Measurements from ENCODE around the gene ACTN4.
"Not testable (repeated sequence)": the region's sequence is repeated elsewhere in the genome, so short reads cannot be mapped to it uniquely, and the experiment has no call there.

Gene ACTN4

DNA sequence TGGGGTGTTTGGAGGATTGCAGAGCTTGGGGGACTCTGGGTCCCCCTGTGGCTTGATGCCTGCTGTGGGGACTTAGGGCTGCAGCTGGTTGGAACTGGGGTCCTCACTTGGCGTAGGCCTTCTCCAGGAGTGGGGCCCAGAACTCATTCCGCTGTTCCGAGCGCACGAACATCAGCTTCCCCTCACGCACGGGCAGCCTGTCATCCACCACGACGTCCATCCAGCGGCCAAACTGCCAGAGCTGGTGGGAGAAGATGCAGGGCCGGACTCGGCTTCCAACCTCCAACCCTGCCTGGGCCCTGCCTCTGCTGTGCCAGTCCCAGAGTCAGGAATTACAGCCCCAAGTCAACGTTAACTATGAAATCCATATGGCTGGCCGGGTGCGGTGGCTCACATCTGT, 94.2 kb downstream of the ACTN4 start:
- no peak for DNase-seq

DNA sequence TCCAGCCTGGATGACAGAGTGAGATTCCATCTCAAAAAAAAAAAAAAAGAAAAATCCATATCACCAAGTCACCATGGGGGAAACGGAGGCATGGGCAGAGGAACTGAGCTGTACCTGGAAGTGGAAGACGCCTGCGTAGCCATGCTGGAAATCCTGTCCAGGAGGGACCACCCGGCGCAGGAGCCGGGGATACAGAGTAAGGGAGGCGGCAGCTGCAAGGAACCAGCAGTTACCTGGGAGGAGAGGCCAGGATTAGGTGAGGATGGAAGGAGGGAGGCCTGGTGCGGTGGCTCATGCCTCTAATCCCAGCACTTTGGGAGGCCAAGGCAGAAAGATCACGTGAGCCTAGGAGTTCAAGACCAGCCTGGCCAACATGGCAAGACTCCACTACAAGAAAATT, 94.8 kb downstream of the ACTN4 start:
- no peak for DNase-seq

DNA sequence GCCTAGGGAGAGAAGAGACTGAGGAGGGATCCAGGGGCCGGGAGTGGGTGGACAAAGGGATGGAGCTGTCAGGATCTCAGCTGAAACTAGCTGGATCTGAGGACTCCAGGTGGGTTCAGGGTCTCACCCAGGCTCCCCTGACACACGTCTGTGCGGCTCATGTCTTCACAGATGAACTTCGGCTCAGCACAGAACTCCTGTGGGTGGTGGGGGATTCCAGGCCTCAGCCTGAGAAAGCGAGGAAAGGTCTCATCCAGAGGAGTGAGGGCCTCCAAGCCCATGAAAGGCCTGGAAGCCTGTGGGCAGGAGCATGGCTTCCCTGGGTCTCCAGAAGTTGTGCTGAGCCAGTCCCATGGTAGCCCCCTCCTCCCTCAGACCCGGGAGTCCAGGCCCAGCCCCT, 95.5 kb downstream of the ACTN4 start:
- DNase-seq = no peak

DNA sequence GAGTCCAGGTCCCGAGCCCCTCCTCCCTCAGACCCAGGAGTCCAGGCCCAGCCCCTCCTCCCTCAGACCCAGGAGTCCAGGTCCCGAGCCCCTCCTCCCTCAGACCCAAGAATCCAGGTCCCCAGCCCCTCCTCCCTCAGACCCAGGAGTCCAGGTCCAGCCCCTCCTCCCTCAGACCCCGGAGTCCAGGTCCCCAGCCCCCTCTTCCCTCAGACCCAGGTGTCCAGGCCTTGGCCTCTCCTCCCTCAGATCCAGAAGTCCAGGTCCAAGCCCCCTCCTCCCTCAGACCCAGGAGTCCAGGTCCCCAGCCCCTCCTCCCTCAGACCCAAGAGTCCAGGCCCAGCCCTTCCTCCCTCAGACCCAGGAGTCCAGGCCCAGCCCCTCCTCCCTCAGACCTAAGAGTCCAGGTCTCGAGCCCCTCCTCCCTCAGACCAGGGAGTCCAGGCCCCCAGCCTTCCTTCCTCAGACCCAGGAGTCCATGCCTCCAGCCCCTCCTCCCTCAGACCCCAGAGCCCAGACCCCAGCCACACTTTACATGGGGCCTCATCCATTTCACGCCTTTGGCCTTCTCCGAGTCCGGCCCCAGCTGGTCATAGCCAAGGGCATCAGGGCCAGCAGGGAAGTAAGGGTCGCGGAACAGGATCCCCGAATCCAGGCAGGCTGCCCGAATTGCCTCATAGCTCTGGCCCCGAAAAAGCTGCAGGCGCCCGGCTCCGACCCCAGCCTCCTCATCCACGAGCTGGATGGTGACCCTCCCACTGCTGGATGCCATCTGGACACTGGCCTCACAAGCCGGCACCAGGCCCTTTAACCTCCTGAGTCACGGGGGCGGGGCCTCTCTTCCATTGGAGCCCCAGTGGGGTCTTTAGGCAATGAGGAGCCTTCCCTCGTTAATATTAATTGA, 96.2 kb downstream of the ACTN4 start:
- DNase-seq = no peak

DNA sequence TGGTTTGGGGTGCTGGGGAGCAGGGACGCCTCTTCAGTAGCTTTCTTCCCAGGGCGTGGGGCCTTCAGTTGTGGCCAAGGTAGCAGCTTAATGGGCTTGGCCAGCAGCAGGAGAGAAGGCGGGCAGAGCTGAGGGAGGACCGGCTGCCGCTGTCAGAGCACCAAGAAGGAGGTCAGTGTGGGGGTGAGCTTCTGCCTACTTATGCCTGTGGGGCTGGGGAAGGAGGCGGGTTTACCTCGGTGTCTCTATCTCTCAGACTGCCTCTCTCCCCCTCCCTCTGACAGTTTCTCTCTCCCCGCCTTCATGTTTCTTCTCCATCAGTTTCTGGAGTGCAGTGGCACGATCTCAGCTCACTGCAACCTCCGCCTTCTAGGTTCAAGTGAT, 96.8 kb downstream of the ACTN4 start, which contains the start of gene CAPN12:
Gene CAPN12 (minus strand): TSS at position 177 of the 384 bp plus-strand sequence. CDS start 309 bp downstream, outside the sequence.
- DNase-seq = no peak

DNA sequence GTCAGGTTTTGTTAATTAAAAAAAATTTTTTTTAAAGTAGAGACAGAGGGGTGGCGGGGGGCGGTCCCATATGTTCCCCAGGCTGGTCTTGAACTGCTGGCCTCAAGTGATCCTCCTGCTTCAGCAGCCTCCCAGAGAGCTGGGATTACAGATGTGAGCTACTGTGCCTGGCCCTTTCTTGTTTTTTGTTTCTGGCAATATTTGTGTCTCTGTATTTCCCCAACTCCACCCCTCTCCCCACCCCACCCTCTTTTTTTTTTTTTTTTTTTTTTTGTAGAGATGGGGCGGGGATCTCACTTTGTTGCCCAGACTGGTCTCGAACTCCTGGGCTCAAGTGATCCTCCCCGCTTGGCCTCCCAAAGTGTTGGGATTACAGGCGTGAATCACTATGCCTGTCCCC, 97.4 kb downstream of the ACTN4 start:
- DNase-seq = no peak

DNA sequence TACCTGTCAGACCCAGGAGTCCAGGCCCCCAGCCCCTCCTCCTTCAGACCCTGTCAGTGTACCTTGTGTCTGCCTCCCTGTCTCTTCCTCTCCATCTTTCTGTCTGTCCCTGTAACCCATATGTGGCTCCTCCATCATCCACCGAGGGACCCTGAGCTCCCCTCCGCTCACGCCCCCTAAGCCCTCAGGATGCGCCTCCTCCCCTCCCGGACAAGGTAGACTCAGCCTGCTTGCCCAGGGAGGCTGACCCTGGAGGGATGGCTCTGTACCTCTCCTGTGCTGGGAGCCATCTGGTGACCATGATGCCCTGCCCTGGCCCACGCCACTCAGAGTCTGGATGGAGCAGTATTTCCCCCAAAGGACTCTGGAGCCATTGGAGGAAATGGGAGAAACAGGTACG, 97.9 kb downstream of the ACTN4 start:
- no peak for DNase-seq

DNA sequence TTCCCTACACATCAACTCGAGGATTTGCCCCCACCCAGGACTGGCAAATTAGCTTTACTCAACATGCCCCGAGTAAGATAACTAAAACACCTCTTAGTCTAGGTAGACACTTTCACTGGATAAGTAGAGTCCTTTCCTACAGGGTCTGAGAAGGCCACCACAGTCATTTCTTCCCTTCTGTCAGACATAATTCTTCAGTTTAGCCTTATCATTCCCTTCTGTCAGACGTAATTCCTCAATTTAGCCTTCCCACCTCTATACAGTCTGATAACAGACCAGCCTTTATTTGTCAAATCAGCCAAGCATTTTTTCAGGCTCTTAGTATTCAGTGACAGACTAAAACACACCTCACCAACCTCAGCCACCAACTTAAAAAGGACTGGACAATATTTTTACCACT, 106.3 kb downstream of the ACTN4 start:
- DNase-seq = not testable (repeated sequence)

DNA sequence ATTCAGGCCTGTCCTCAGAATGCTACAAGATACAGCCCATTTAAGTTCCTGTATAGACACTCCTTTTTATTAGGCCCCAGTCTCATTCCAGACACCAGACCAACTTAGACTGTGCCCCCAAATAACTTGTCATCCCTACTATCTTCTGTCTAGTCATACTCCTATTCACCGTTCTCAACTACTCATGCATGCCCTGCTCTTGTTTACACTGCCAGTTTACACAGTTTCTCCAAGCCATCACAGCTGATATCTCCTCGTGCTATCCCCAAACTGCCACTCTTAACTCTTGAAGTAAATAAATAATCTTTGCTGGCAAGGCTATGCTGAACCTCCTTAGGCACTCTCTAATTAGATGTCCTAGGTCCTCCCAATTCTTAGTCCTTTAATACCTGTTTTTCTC, 106.7 kb downstream of the ACTN4 start:
- DNase-seq = not testable (repeated sequence)

DNA sequence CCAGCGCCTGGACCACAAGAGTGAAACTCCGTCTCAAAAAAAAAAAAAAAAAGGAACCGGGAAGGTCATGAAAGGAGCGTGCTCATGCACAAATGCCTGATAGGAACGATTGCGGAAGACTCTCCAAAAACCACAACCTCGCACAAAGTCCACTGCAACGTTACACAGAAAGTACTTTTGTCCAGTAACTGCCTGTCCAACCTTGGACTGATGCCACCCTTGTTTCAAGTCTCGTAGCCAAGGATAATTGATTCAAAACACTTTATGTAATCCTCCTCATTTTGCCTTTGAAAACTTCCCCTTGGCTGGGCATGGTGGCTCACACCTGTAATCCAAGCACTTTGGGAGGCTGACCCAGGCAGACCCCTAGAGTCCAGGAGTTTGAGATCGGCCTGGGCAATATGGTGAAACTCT, 112.1 kb downstream of the ACTN4 start:
- DNase-seq = no peak

DNA sequence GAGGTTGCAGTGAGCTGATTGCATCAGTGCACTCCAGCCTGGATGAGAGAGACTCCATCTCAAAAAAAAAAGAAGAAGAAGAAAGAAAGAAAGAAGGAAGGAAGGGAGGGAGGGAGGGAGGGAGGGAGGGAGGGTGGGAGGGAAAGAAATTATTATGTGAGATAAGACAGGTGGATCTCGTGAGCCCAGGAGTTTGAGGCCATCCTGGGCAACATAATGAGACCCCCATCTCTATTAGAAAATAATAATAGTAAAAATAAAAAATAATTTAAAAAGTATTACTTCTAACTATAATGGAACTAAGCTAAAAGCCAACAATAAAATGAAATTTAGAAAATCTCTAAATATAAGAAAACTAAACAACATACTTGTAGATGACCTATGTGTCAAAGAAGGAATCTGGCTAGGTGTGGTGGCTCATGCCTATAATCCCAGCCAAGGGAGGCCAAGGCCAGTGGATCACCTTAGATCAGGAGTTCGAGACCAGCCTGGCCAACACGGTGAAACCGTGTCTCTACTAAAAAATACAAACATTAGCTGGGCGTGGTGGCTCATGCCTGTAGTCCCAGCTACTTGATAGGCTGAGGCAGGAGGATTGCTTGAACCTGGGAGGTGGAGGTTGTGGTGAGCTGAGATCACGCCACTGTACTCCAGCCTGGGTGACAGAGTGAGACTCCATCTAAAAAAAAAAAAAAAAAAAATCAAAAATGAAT, 113.5 kb downstream of the ACTN4 start:
- DNase-seq = not testable (repeated sequence)

DNA sequence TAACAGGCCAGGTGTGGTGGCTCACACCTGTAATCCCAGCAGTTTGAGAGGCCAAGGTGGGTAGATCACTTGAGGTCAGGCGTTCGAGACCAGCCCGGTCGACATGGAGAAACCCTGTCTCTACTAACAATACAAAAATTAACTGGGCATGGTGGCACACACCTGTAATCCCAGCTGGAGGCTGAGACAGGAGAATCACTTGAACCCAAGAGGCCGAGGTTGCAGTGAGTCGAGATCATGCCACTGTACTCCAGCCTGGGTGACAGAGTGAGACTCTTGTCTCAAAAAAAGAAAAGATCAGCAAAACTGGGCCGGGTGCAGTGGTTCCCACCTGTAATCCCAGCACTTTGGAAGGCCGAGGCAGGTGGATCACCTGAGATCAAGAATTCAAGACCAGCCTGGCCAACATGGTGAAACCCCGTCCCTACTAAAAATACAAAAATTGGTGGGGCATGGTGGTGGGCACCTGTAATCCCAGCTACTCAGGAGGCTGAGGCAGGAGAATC, 114.5 kb downstream of the ACTN4 start:
- DNase-seq = not testable (repeated sequence)

DNA sequence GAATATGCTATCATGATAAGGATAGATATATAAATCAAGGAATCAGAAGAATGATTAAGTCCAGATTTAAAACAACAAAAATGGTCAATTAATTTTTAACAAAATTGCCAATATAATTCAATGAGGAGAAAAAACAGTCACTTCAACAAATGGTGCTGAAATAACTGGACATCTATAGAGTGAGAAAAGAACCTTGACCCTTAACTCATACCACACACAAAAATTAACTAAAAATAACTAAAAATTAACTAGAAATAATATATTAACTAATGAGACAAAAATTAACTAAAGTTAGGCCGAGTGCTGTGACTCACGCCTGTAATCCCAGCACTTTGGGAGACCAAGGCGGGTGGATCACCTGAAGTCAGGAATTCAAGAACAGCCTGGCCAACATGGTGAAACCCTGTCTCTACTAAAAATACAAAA, 116.4 kb downstream of the ACTN4 start:
- no peak for DNase-seq

DNA sequence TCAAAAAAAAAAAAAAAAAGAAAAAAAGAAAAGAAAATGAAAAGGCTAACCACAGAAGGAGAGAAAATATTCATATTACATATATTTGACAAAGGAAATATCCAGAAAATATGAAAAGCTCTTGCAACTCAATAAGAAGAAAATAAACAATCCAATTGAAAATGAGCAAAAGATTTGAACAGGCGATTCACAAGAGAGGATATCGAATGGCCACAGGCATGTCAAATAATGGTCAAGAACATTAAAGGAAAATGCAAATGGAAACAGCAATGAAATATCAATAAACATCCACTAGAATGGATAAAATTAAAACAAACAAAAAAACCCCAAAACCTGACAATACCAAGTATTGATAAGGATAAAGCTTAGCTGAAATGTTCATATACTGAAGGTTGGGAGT, 117.8 kb downstream of the ACTN4 start:
- DNase-seq = no peak

DNA sequence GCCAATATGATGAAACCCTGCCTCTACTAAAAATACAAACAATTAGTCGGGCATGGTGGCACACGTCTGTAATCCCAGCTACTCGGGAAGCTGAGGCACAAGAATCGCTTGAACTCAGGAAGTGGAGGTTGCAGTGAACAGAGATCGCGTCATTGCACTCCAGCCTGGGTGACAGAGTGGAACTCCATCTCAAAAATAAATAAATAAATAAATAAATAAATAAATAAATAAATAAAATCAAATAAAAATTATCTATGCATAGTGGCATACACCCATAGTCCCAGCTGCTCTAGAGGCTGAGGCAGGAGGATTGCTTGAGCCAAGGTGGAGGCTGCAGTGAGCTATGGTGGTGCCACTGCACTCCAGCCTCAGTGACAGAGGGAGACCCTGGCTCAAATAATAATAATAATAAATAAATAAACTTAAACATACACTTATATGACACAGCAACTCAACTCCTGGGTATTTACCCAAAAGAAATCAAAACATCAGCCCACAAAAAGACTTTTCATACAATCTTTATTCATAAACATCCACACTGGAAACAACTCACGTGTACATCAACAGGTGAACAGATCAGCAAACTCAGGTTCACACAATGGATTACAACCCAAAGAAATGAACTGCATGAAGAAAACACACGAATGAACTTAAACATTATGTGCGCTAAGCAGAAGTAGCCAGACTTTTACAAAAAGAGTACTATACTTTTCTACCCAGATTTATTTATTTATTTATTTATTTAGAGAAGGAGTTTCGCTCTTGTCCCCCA, 119.0 kb downstream of the ACTN4 start:
- DNase-seq = no peak

DNA sequence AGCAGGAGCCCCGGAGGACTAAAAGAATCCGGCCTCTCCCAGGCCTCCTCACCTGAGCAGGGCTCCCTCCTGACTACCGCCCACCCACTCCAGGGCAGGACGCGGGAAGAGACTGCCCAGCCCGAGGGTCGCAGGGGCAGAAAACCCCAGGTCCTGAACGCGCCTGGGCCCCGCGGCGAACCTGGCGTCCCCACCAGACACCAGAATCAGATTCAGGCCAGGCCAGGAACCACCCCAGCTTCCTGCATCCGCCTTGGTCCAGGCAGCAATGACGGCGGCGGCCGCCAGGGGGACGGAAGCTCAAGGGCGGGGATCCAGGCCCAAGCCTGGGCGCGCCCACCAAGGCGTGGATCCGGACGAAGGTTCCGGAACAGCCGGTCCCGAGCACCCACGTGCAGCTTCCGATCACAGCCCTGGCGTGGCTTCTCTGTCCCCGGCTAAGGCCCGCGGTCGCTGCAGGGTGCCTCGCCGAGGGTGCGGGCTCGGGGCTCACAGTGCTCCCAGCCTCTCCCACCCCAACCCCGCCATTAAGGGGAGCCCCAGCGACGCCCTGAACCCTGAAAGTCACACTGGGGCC, 122.3 kb downstream of the ACTN4 start:
- no peak for DNase-seq

DNA sequence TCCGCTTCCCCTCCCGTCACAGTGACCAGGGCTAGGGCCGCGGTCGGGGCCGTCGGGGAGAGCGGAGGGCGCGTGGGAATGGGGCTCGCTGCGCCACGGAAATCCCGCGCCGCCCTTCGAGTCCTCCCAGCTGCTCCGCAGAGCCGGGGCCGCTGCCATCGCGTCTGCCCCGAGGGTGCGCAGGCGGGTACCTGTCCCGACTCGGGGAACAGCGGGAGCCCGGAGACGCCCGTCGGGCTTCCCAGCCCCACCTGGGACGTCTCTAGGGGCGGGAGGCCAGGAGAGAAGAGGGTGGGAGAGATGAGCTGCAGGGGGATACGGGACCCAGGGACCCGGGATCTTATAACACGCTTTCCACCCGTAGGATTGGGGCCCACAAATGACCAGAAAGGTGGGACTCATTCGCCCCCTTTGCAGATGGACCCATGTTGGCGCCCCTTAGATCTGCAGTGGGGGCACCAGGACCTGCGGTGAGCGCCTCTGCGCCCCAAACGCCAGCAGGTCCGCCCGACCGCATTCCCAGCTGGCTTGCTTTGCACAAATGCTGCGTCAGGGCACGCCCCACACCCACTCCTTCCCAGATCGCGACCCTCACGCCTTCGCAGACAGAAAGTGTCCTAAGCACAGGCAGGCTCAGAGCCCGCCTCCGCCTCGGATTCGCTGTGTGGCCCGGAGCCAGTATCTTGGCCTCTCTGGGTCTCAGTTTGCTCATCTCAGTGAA, 122.9 kb downstream of the ACTN4 start:
- not testable (repeated sequence) for DNase-seq

DNA sequence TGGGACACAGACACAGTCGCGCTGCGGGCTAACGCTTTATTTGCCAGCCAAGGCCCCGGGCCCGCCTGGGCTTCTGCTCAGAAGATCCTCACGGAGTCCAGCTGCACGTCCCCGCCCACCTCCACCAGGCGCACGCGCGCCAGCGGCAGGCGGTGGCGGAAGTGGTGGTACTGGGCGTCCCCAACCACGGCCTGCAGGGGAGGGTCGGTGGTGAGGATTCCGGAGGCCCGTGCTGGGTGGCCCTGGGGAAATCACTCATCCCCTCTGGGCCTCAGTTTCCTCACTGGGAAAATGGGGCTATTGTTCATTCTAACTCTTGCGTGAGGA, 123.5 kb downstream of the ACTN4 start:
- not testable (repeated sequence) for DNase-seq

DNA sequence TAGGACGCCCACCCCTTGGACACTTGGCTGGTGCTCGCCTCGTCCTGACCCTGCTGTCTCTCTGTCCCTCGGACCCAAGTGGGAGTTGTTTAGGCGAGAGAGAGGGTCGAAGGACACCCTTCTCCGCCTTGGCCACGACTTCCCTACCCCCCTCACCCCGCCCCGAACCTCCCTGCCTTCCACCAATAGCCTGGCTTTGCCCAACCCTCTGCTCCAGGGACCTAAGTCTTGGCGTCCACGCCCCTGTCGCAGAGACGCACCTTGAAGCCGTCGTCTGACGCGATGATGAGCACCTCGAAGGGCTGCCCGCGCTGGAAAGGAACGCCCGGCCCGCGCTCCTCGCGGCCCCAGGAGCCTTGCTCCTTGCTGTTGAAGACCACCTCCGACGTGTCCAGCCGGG, 124.1 kb downstream of the ACTN4 start:
- not testable (repeated sequence) for DNase-seq

DNA sequence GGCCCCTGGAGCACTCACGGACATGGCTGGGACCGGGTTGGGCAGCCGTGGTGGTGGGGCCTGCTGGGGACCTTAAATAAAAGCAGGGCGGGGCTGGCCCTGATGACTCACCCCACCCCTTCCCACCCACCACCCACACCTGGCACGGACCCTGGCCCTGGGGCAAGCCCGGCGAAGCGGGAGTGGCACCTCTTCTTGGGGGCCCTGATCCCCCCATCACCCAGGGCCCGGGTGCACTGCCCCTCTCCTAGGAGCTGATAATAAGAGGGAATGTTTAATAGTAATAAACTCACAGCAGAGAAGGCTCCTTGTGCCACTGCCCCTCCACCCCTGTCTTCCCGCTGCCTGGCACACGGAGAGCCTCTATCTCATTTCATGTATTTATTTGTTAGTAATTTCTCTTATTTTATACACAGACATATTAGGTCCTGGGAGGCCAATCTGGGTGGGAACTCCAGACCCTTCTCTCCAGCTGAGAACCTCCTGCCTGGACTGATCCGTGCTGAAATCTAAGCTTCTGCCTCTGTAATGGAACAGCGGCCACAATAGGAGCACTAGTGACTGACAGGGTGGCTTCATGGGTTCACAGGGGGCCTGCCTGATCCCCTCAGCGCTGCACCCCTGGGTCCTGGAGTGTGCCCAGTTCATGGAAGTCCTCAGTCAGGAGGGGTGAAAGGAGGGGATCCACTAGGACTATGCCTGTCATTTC, 126.2 kb downstream of the ACTN4 start, which contains the start of gene LGALS7:
Gene LGALS7 (minus strand): TSS at position 49 of the 709 bp plus-strand sequence. CDS start 25 bp downstream, at position 24.
- DNase-seq = no peak

All from NCI-H2029 (cell line).